Measurements from ENCODE around the gene MOB2. TPM values are rescaled to one million over a fixed set of nuclear protein-coding genes. Genes with fewer than 3 reads are reported as not detected.

The MOB2 gene
- total RNA-seq, 5 donors from 2014 or later (not counting 1 experiment from before 2014, with no cell fraction given): 49.6 to 79.2 (median 72.6) TPM

DNA sequence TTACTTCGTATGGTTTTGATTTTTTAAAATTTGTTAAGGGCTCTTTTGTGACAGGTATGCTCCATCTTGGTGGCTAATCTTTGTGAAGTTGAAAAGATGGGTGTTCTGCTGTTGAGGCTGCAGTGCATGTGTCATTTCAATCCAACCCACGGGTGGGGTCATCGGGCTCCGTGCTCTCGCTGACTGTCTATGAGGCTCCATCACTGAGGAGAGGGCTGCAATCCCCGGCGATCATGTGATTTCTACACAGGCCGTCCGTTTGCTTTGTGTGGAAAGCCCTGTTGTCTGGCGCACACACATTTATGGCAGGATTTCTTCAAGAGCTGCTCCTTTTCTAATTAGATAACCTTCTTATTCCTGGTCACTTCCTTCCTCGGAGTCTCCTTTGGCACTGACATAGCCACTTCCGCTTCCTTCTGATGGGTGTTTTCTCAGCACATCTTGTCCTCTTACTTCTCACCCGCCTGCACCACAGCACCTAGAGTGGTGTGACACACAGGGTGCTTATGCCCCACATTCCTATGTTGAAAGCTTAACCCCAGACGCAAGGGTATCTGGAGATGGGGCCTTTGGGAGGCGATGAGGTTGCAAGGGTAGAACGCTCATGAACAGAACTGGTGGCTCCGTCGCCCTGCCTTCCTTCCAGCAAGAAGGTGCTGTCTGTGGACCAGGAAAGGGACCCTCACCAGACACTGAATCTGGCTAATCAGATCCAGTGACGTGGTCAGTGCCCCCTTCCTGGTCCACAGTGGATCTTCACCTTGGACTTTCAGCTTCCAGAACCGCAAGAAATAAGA lies 9.4 kb downstream of the MOB2 start:
- Mint-ChIP-seq H3K27me3 (no peaks in the 10 kb centered on the region), H3K4me1 (peaks cover 0 to 8% (median 0%) of the 10 kb centered on the region in 3 donors), H3K36me3 (peaks cover 49% of the 10 kb centered on the region), H3K27ac (no peak overlapping the region), H3K4me3 (no peak overlapping the region), H3K9me3 (no peaks in the 10 kb centered on the region)
- no peak overlapping the region for H3K4me3 ChIP-seq (ENCODE audit: control insufficient read depth in 1 of 2, extremely low read depth in 1 of 2, low read length in 1 of 2)
- H3K27me3 ChIP-seq (replicated peaks in 1 of 2; ENCODE audit: control insufficient read depth in 2 of 2, extremely low read depth in 1 of 2, insufficient read depth in 2 of 2, low read length in 1 of 2): no peaks in the 10 kb centered on the region
- peaks cover 34 to 74% of the 10 kb centered on the region in 2 donors for H3K36me3 ChIP-seq (ENCODE audit: control insufficient read depth in 2 of 2, extremely low read depth in 1 of 2, insufficient read depth in 1 of 2, low read length in 1 of 2)
- ChIA-PET CTCF (no interaction called here), POLR2A (no interaction called here)
- no peak overlapping the region for H3K27ac ChIP-seq (ENCODE audit: low read length)
- H3K4me1 ChIP-seq (ENCODE audit: control insufficient read depth in 1 of 2, extremely low read depth in 1 of 2, insufficient read depth in 2 of 2, low read length in 2 of 2): peaks cover 0 to 2% of the 10 kb centered on the region in 2 experiments
- 94% methylated on average over 18 of the region's 20 CpGs for WGBS (ENCODE audit: insufficient coverage)
- no peak for ATAC-seq (replicated peaks in 1 of 4)
- DNase-seq: no peak
- no peaks in the 10 kb centered on the region for H3K9me3 ChIP-seq

DNA sequence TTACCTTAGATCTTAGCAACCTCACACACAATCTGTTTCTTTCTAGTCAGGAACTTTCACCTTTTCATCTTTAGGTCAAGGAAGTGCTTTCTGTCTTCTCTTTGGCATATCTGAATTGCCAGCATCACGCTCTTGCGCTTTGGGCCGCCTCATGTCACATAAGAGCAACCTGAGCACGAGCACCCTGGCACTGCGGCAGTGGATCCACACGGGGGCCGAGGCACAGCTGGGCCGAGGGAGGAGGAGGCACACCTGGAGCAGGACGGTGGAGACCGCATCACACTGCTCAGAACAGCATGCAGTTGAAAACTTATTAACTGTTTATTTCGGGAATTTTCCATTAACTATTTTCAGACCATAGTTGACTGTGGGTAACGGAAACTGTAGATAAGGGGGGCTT lies 10.7 kb downstream of the MOB2 start:
- peaks cover 55% of the 10 kb centered on the region for H3K36me3 Mint-ChIP-seq

GRCh38 chr11:1473786-1474185 lies 12.8 kb downstream of the MOB2 start:
- Mint-ChIP-seq H3K27ac (no peak overlapping the region), H3K36me3 (peaks cover 51% of the 10 kb centered on the region)
- ATAC-seq (replicated peaks in 1 of 4): no peak

More for the DNA sequence above, 10.7 kb downstream of the MOB2 start:
- Mint-ChIP-seq H3K27me3 (no peaks in the 10 kb centered on the region), H3K4me3 (no peak overlapping the region), H3K27ac (no peak overlapping the region), H3K4me1 (peaks cover 0 to 8% (median 0%) of the 10 kb centered on the region in 3 donors), H3K9me3 (no peaks in the 10 kb centered on the region)
- peaks cover 0 to 2% of the 10 kb centered on the region in 2 experiments for H3K4me1 ChIP-seq (ENCODE audit: control insufficient read depth in 1 of 2, extremely low read depth in 1 of 2, insufficient read depth in 2 of 2, low read length in 2 of 2)
- no peaks in the 10 kb centered on the region for H3K27me3 ChIP-seq (replicated peaks in 1 of 2; ENCODE audit: control insufficient read depth in 2 of 2, extremely low read depth in 1 of 2, insufficient read depth in 2 of 2, low read length in 1 of 2)
- no peaks in the 10 kb centered on the region for H3K9me3 ChIP-seq
- H3K4me3 ChIP-seq (ENCODE audit: control insufficient read depth in 1 of 2, extremely low read depth in 1 of 2, low read length in 1 of 2): no peak overlapping the region
- ChIA-PET POLR2A (no interaction called here), CTCF (no interaction called here)
- 94% methylated on average over 8 of the region's 12 CpGs for WGBS (ENCODE audit: insufficient coverage)
- no peak overlapping the region for H3K27ac ChIP-seq (ENCODE audit: low read length)
- DNase-seq: no peak
- no peak for ATAC-seq (replicated peaks in 1 of 4)
- peaks cover 40 to 74% of the 10 kb centered on the region in 2 donors for H3K36me3 ChIP-seq (ENCODE audit: control insufficient read depth in 2 of 2, extremely low read depth in 1 of 2, insufficient read depth in 1 of 2, low read length in 1 of 2)

GRCh38 chr11:1473011-1473628 lies 13.5 kb downstream of the MOB2 start:
- WGBS (ENCODE audit: insufficient coverage): 98% methylated on average over 12 of the region's 12 CpGs
- no peak for DNase-seq
- Mint-ChIP-seq H3K27me3 (no peaks in the 10 kb centered on the region), H3K27ac (no peak overlapping the region), H3K36me3 (peaks cover 46% of the 10 kb centered on the region), H3K9me3 (no peaks in the 10 kb centered on the region), H3K4me3 (no peak overlapping the region), H3K4me1 (no peaks in the 10 kb centered on the region)
- ChIA-PET CTCF (no interaction called here), POLR2A (no interaction called here)
- Histone ChIP-seq H3K27ac (ENCODE audit: low read length) (no peak overlapping the region), H3K27me3 (replicated peaks in 1 of 2; ENCODE audit: control insufficient read depth in 2 of 2, extremely low read depth in 1 of 2, insufficient read depth in 2 of 2, low read length in 1 of 2) (no peaks in the 10 kb centered on the region), H3K4me3 (ENCODE audit: control insufficient read depth in 1 of 2, extremely low read depth in 1 of 2, low read length in 1 of 2) (no peak overlapping the region), H3K9me3 (no peaks in the 10 kb centered on the region), H3K36me3 (ENCODE audit: control insufficient read depth in 2 of 2, extremely low read depth in 1 of 2, insufficient read depth in 1 of 2, low read length in 1 of 2) (peaks cover 37 to 66% of the 10 kb centered on the region in 2 donors), H3K4me1 (ENCODE audit: control insufficient read depth in 1 of 2, extremely low read depth in 1 of 2, insufficient read depth in 2 of 2, low read length in 2 of 2) (no peaks in the 10 kb centered on the region)
- no peak for ATAC-seq (replicated peaks in 1 of 4)

More at GRCh38 chr11:1473786-1474185, 12.8 kb downstream of the MOB2 start:
- POLR2A ChIA-PET: no interaction called here
- Mint-ChIP-seq H3K4me1 (peaks cover 0 to 4% (median 0%) of the 10 kb centered on the region in 3 donors), H3K27me3 (no peaks in the 10 kb centered on the region), H3K9me3 (no peaks in the 10 kb centered on the region), H3K4me3 (no peak overlapping the region)
- no peak overlapping the region for H3K27ac ChIP-seq (ENCODE audit: low read length)
- peaks cover 39 to 70% of the 10 kb centered on the region in 2 donors for H3K36me3 ChIP-seq (ENCODE audit: control insufficient read depth in 2 of 2, extremely low read depth in 1 of 2, insufficient read depth in 1 of 2, low read length in 1 of 2)
- no peak overlapping the region for H3K4me3 ChIP-seq (ENCODE audit: control insufficient read depth in 1 of 2, extremely low read depth in 1 of 2, low read length in 1 of 2)
- H3K4me1 ChIP-seq (ENCODE audit: control insufficient read depth in 1 of 2, extremely low read depth in 1 of 2, insufficient read depth in 2 of 2, low read length in 2 of 2): peaks cover 0 to 2% of the 10 kb centered on the region in 2 experiments
- CTCF ChIA-PET: no interaction called here
- H3K27me3 ChIP-seq (replicated peaks in 1 of 2; ENCODE audit: control insufficient read depth in 2 of 2, extremely low read depth in 1 of 2, insufficient read depth in 2 of 2, low read length in 1 of 2): no peaks in the 10 kb centered on the region
- WGBS (ENCODE audit: insufficient coverage): 98% methylated on average over 19 of the region's 22 CpGs
- H3K9me3 ChIP-seq: no peaks in the 10 kb centered on the region
- DNase-seq: no peak

GRCh38 chr11:1472180-1473005 lies 14.2 kb downstream of the MOB2 start:
- Mint-ChIP-seq H3K36me3 (peaks cover 44% of the 10 kb centered on the region), H3K27me3 (no peaks in the 10 kb centered on the region), H3K9me3 (no peaks in the 10 kb centered on the region), H3K4me1 (peaks cover 0 to 2% (median 0%) of the 10 kb centered on the region in 3 donors), H3K27ac (no peak overlapping the region), H3K4me3 (no peak overlapping the region)
- ChIA-PET POLR2A (no interaction called here), CTCF (no interaction called here)
- ATAC-seq (replicated peaks in 1 of 4) (no peak), DNase-seq (no peak)
- Histone ChIP-seq H3K4me3 (ENCODE audit: control insufficient read depth in 1 of 2, extremely low read depth in 1 of 2, low read length in 1 of 2) (no peak overlapping the region), H3K4me1 (ENCODE audit: control insufficient read depth in 1 of 2, extremely low read depth in 1 of 2, insufficient read depth in 2 of 2, low read length in 2 of 2) (no peaks in the 10 kb centered on the region), H3K9me3 (no peaks in the 10 kb centered on the region), H3K27ac (ENCODE audit: low read length) (no peak overlapping the region), H3K36me3 (ENCODE audit: control insufficient read depth in 2 of 2, extremely low read depth in 1 of 2, insufficient read depth in 1 of 2, low read length in 1 of 2) (peaks cover 31 to 61% of the 10 kb centered on the region in 2 donors), H3K27me3 (replicated peaks in 1 of 2; ENCODE audit: control insufficient read depth in 2 of 2, extremely low read depth in 1 of 2, insufficient read depth in 2 of 2, low read length in 1 of 2) (no peaks in the 10 kb centered on the region)
- 89% methylated on average over 17 of the region's 21 CpGs for WGBS (ENCODE audit: insufficient coverage)

DNA sequence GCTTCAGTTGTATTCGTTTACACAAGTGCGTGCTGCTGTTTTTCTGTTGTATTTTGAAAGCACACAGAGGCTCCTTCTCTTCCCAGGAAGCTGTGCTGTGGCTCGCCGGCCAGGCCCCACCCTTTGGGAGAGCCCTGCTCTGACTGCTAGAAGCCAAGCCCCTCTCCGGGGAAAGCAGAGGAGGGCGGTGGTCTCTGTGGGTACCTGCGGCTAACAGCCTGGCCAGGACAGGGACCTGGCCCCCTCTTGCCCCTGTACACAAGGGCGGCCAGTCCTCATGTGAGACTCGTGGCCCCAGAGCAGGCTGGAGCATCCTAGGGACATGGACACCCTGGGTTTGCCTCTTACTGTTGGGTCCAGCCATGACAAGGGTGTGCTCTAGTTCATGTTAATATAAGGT lies 14.8 kb downstream of the MOB2 start:
- H3K27ac ChIP-seq (ENCODE audit: low read length): no peak overlapping the region
- no peaks in the 10 kb centered on the region for H3K9me3 ChIP-seq
- H3K36me3 Mint-ChIP-seq: peaks cover 44% of the 10 kb centered on the region
- no peaks in the 10 kb centered on the region for H3K9me3 Mint-ChIP-seq
- H3K36me3 ChIP-seq (ENCODE audit: control insufficient read depth in 2 of 2, extremely low read depth in 1 of 2, insufficient read depth in 1 of 2, low read length in 1 of 2): peaks cover 31 to 54% of the 10 kb centered on the region in 2 donors
- H3K4me1 ChIP-seq (ENCODE audit: control insufficient read depth in 1 of 2, extremely low read depth in 1 of 2, insufficient read depth in 2 of 2, low read length in 2 of 2): no peaks in the 10 kb centered on the region
- DNase-seq (no peak), ATAC-seq (replicated peaks in 1 of 4) (no peak)
- H3K4me1 Mint-ChIP-seq: peaks cover 0 to 7% (median 0%) of the 10 kb centered on the region in 3 donors
- H3K4me3 Mint-ChIP-seq: no peak overlapping the region
- POLR2A ChIA-PET: no interaction called here
- H3K4me3 ChIP-seq (ENCODE audit: control insufficient read depth in 1 of 2, extremely low read depth in 1 of 2, low read length in 1 of 2): no peak overlapping the region
- 93% methylated on average over 8 of the region's 9 CpGs for WGBS (ENCODE audit: insufficient coverage)
- CTCF ChIA-PET: no interaction called here
- H3K27ac Mint-ChIP-seq: no peak overlapping the region
- H3K27me3 Mint-ChIP-seq: no peaks in the 10 kb centered on the region
- H3K27me3 ChIP-seq (replicated peaks in 1 of 2; ENCODE audit: control insufficient read depth in 2 of 2, extremely low read depth in 1 of 2, insufficient read depth in 2 of 2, low read length in 1 of 2): no peaks in the 10 kb centered on the region

Measured in T-cell (primary cell).